ENCODE measurements around the gene GTF2IRD1. TPM values are rescaled to one million over a fixed set of nuclear protein-coding genes. Genes with fewer than 3 reads are reported as not detected.

GTF2IRD1 gene
- total RNA-seq, 1 experiment from 2014 or later, result 34.3 TPM

GRCh38 chr7:74475987-74476350 lies 22.3 kb downstream of the GTF2IRD1 start:
- H3T11ph ChIP-seq (ENCODE audit: low read length), result no peak overlapping the region
- H3K27ac Mint-ChIP-seq, result no peak overlapping the region
- no peak for DNase-seq
- no peak overlapping the region for H2BK20ac ChIP-seq (ENCODE audit: low read depth, low read length, poor library complexity, severe bottlenecking)
- no peak overlapping the region for H2AFZ ChIP-seq (ENCODE audit: low read length)
- no peak overlapping the region for H3K27ac ChIP-seq (ENCODE audit: insufficient read length, low read depth, low read length)
- no peak overlapping the region for H4K91ac ChIP-seq (ENCODE audit: insufficient read length, low read depth, low read length)
- H3K4me1 ChIP-seq (ENCODE audit: insufficient read depth, low read length), result peaks cover 4% of the 10 kb centered on the region; the same call in 1 of the 2 replicates
- TF ChIP-seq CTCF (conservative IDR thresholded peaks at IDR 0.05), result no peak
- H3K56ac ChIP-seq (ENCODE audit: insufficient read length, low read depth, low read length), result no peak overlapping the region
- no peak overlapping the region for H3K9ac ChIP-seq (ENCODE audit: extremely low read depth, insufficient read length, low read length)
- H3K79me1 ChIP-seq (ENCODE audit: insufficient read depth, low read depth, low read length, poor library complexity, severe bottlenecking), result peaks cover 2% of the 10 kb centered on the region
- H3K23me2 ChIP-seq (ENCODE audit: insufficient read length, low read depth, low read length, poor library complexity, severe bottlenecking), result peaks cover 3% of the 10 kb centered on the region
- no peaks in the 10 kb centered on the region for H3K9me3 ChIP-seq (ENCODE audit: control insufficient read depth, low read depth, low read length)
- H4K8ac ChIP-seq (replicated peaks; ENCODE audit: insufficient read length, low read depth, low read length), result no peak overlapping the region
- no peak overlapping the region for H4K5ac ChIP-seq (ENCODE audit: insufficient read length, low read depth, low read length)
- H3K14ac ChIP-seq (ENCODE audit: insufficient read depth, low read length), result no peak overlapping the region
- no peak overlapping the region for H3K4me2 ChIP-seq (ENCODE audit: insufficient read depth, insufficient read length, low read length)
- H3K18ac ChIP-seq (ENCODE audit: insufficient read length, low read depth, low read length), result no peak overlapping the region
- no CpG with 5 or more reads among the region's 8 CpGs for WGBS (ENCODE audit: extremely low coverage, insufficient read length, low lambda C conversion rate)
- H2BK15ac ChIP-seq (ENCODE audit: low read depth, low read length), result no peak overlapping the region
- H2BK5ac ChIP-seq (ENCODE audit: insufficient read length, low read length), result no peak overlapping the region
- H3K23ac ChIP-seq (ENCODE audit: insufficient read length, low read depth, low read length), result no peak overlapping the region
- peaks cover 0 to 5% (median 3%) of the 10 kb centered on the region in 3 experiments; a peak in 2 of 7 replicates for H3K36me3 Mint-ChIP-seq (ENCODE audit: insufficient read depth in 1 of 3, low read depth in 3 of 3)
- H2BK120ac ChIP-seq (ENCODE audit: low read depth, low read length, poor library complexity, severe bottlenecking), result no peak overlapping the region
- no peak overlapping the region for H3K4ac ChIP-seq (ENCODE audit: low read depth, low read length)
- H3K27me3 ChIP-seq (ENCODE audit: insufficient read depth, low read length), result no peaks in the 10 kb centered on the region
- no peaks in the 10 kb centered on the region for H3K9me3 Mint-ChIP-seq
- H4K20me1 ChIP-seq (ENCODE audit: control insufficient read depth, insufficient read depth, insufficient read length), result no peaks in the 10 kb centered on the region
- H3K4me1 Mint-ChIP-seq, result peaks cover 23 to 30% of the 10 kb centered on the region in 2 experiments
- H2BK12ac ChIP-seq (ENCODE audit: insufficient read length, low read depth, low read length), result no peak overlapping the region
- H3K27me3 Mint-ChIP-seq (ENCODE audit: low read depth), result no peaks in the 10 kb centered on the region
- no peaks in the 10 kb centered on the region; the same call in none of the 2 replicates for H3K79me2 ChIP-seq (ENCODE audit: insufficient read depth, low read length)
- no peak overlapping the region for H2AK5ac ChIP-seq (ENCODE audit: insufficient read length, low read length)
- H3K4me3 Mint-ChIP-seq, result no peak overlapping the region

Data from H9 (cell line).